ENCODE measurements around the gene BCOR. TPM values are rescaled to one million over a fixed set of nuclear protein-coding genes. Genes with fewer than 3 reads are reported as not detected.

BCOR gene
- total RNA-seq, 1 experiment from 2014 or later, result 134 TPM

- peaks cover 41% of the 10 kb centered on the region for H3K27me3 ChIP-seq (ENCODE audit: insufficient read depth, low read length)
- WGBS (ENCODE audit: extremely low coverage, insufficient read length, low lambda C conversion rate), result no CpG with 5 or more reads among the region's 63 CpGs
- no peaks in the 10 kb centered on the region for H3K79me1 ChIP-seq (ENCODE audit: insufficient read depth, low read depth, low read length, poor library complexity, severe bottlenecking)
- H3K4ac ChIP-seq (ENCODE audit: low read depth, low read length), result no peak overlapping the region
- H3K14ac ChIP-seq (ENCODE audit: insufficient read depth, low read length), result peak overlapping the region; percentile 14; the same call in 1 of the 2 replicates
- peaks cover 63 to 64% of the 10 kb centered on the region in 2 experiments for H3K9me3 Mint-ChIP-seq
- peaks cover 89% of the 10 kb centered on the region for H3K27me3 Mint-ChIP-seq (ENCODE audit: low read depth)
- peaks cover 0 to 5% (median 4%) of the 10 kb centered on the region in 3 experiments; a peak in 4 of 7 replicates for H3K36me3 Mint-ChIP-seq (ENCODE audit: insufficient read depth in 1 of 3, low read depth in 3 of 3)
- H2AK5ac ChIP-seq (ENCODE audit: insufficient read length, low read length), result no peak overlapping the region
- no peak overlapping the region for H2BK15ac ChIP-seq (ENCODE audit: low read depth, low read length)
- H3K56ac ChIP-seq (ENCODE audit: insufficient read length, low read depth, low read length), result no peak overlapping the region
- no peaks in the 10 kb centered on the region for H4K20me1 ChIP-seq (ENCODE audit: control insufficient read depth, insufficient read depth, insufficient read length)
- H3K4me2 ChIP-seq (ENCODE audit: insufficient read depth, insufficient read length, low read length), result peak overlapping the region; percentile 81
- DNase-seq, result peak; percentile 83
- no peaks in the 10 kb centered on the region for H3K9me3 ChIP-seq (ENCODE audit: control insufficient read depth, low read depth, low read length)
- no peak overlapping the region for H3K23ac ChIP-seq (ENCODE audit: insufficient read length, low read depth, low read length)
- no peak overlapping the region for H3K18ac ChIP-seq (ENCODE audit: insufficient read length, low read depth, low read length)
- H3K9ac ChIP-seq (ENCODE audit: extremely low read depth, insufficient read length, low read length), result no peak overlapping the region
- no peak overlapping the region for H2BK120ac ChIP-seq (ENCODE audit: low read depth, low read length, poor library complexity, severe bottlenecking)
- TF ChIP-seq, protein P1, sequence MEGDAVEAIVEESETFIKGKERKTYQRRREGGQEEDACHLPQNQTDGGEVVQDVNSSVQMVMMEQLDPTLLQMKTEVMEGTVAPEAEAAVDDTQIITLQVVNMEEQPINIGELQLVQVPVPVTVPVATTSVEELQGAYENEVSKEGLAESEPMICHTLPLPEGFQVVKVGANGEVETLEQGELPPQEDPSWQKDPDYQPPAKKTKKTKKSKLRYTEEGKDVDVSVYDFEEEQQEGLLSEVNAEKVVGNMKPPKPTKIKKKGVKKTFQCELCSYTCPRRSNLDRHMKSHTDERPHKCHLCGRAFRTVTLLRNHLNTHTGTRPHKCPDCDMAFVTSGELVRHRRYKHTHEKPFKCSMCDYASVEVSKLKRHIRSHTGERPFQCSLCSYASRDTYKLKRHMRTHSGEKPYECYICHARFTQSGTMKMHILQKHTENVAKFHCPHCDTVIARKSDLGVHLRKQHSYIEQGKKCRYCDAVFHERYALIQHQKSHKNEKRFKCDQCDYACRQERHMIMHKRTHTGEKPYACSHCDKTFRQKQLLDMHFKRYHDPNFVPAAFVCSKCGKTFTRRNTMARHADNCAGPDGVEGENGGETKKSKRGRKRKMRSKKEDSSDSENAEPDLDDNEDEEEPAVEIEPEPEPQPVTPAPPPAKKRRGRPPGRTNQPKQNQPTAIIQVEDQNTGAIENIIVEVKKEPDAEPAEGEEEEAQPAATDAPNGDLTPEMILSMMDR (conservative IDR thresholded peaks at IDR 0.05), result no peak; the same call in 2 of the 3 replicates
- H4K8ac ChIP-seq (replicated peaks; ENCODE audit: insufficient read length, low read depth, low read length), result no peak overlapping the region
- H3K4me3 Mint-ChIP-seq, result peak overlapping the region; percentile 65 to 75
- H3K79me2 ChIP-seq (ENCODE audit: insufficient read depth, low read length), result no peaks in the 10 kb centered on the region
- peaks cover 14% of the 10 kb centered on the region for H3K4me1 ChIP-seq (ENCODE audit: insufficient read depth, low read length)
- no peak overlapping the region for H4K91ac ChIP-seq (ENCODE audit: insufficient read length, low read depth, low read length)
- no peak overlapping the region for H3T11ph ChIP-seq (ENCODE audit: low read length)
- no peak overlapping the region for H2BK20ac ChIP-seq (ENCODE audit: low read depth, low read length, poor library complexity, severe bottlenecking)
- peaks cover 20% of the 10 kb centered on the region for H3K23me2 ChIP-seq (ENCODE audit: insufficient read length, low read depth, low read length, poor library complexity, severe bottlenecking)
- no peak overlapping the region for H2BK5ac ChIP-seq (ENCODE audit: insufficient read length, low read length)
- H2AFZ ChIP-seq (ENCODE audit: low read length), result no peak overlapping the region
- H4K5ac ChIP-seq (ENCODE audit: insufficient read length, low read depth, low read length), result no peak overlapping the region
- H3K27ac Mint-ChIP-seq, result no peak overlapping the region
- H3K27ac ChIP-seq (ENCODE audit: insufficient read length, low read depth, low read length), result no peak overlapping the region
- H2BK12ac ChIP-seq (ENCODE audit: insufficient read length, low read depth, low read length), result no peak overlapping the region
- peaks cover 53 to 60% of the 10 kb centered on the region in 2 experiments for H3K4me1 Mint-ChIP-seq
Observed at GRCh38 chrX:40006106-40007017, 91.4 kb downstream of the BCOR start.

Measured in H9 (cell line).